Testis (tissue), 3 donors: ENCODE measurements around the gene ERH. TPM values are rescaled to one million over a fixed set of nuclear protein-coding genes. Genes with fewer than 3 reads are reported as not detected.

Experiments
- DNase-seq: peaks from one replicate; pipeline ENCODE4 v3.0.0-alpha.2; 2019
- H3K27ac ChIP-seq, 2 donors: fragments of 200-600 bp; sonication (generic); one replicate each; pipeline ENCODE4 v1.5.1; 2019
- H3K27me3 ChIP-seq: fragments of 200-600 bp; sonication (generic); one replicate; pipeline ENCODE4 v1.5.1; 2019
- H3K36me3 ChIP-seq: fragments of 200-600 bp; sonication (generic); one replicate; pipeline ENCODE4 v1.5.1; 2017; ENCODE audit warnings: low read depth; ENCODE audit errors: missing control alignments
- H3K4me1 ChIP-seq: fragments of 200-600 bp; sonication (generic); one replicate; pipeline ENCODE4 v1.5.1; 2019
- H3K4me3 ChIP-seq, 2 donors: fragments of 200-600 bp; sonication (generic); one replicate each; pipeline ENCODE4 v1.5.1; 2017 to 2019
- H3K9me3 ChIP-seq: fragments of 200-600 bp; sonication (generic); one replicate; pipeline ENCODE4 v1.5.1; 2017
- POLR2A ChIP-seq: fragments of 450-650 bp; IDR thresholded peaks from one replicate; pipeline ENCODE4 v1.6.1; 2017; ENCODE audit warnings: antibody characterized with exemption, mild to moderate bottlenecking, moderate library complexity
- WGBS, 2 donors: methylation state at CpG; one replicate each; pipeline ENCODE4 v1.1.5; 2018; 5-methylcytosine and 5-hydroxymethylcytosine counted together
- intact Hi-C: fragments of 100-400 bp; cut with DNase I; formaldehyde crosslinking; loops from one replicate; pipeline ENCODE4 v1.15.1; 2023; ENCODE audit warnings: low total_unique reads
- polyA plus RNA-seq: library from polyadenylated mRNA; stranded (reverse); fragments of 350-450 nt; fragmentation: Illumina TruSeq; extraction: RNeasy Lipid Tissue Mini Kit (QIAGEN cat#74804); gene quantifications from one replicate; pipeline ENCODE4 v1.2.3, GENCODE V29; 2014; ENCODE audit warnings: low read depth, low replicate concordance; ENCODE audit not compliant: insufficient read depth
- total RNA-seq, 2 donors: library from RNA; depleted of rRNA; stranded (reverse); fragments of >200 nt; gene quantifications; one replicate each; pipeline ENCODE4 v1.2.3, GENCODE V29; 2016
- TF ChIP-seq, protein P1 (sequence below), 3 experiments: fragments of 450-650 bp in 2 of 3; fragments of 200-600 bp in 1 of 3; sonication (generic) in 1 of 3; IDR thresholded peaks; one replicate each; pipeline ENCODE4 v1.5.1; 2016 to 2019; ENCODE audit warnings: antibody characterized with exemption in 3 of 3, mild to moderate bottlenecking in 2 of 3, moderate library complexity in 1 of 3

Gene ERH
- total and polyA plus RNA-seq, 3 donors from 2014 or later: 57.3 to 176 (median 74.5) TPM

DNA sequence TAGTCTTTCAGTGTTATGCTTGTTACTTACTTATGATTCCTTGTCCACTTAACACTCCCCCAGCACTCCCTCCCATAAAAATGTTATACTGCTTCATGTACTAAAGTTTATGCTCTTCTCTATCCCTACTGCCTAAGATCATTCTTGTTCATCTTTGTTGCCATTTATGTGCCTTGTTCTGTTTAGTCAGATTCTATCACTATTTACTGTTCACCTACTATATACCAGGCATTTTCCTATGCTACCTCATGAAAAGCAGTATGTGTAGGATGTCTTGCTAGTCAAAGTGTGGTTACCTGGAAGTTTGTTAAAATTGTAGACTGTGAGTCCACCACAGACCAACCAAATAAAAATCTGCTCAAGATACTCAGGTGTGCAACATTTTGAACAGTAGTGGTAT lies 23.9 kb downstream of the ERH start:
- DNase-seq: no peak
- Histone ChIP-seq H3K36me3 (no peaks in the 10 kb centered on the region), H3K27ac (no peak overlapping the region), H3K4me1 (no peaks in the 10 kb centered on the region), H3K9me3 (no peaks in the 10 kb centered on the region), H3K27me3 (no peaks in the 10 kb centered on the region), H3K4me3 (no peak overlapping the region)
- intact Hi-C loops: no loop called here
- TF ChIP-seq, protein P1, sequence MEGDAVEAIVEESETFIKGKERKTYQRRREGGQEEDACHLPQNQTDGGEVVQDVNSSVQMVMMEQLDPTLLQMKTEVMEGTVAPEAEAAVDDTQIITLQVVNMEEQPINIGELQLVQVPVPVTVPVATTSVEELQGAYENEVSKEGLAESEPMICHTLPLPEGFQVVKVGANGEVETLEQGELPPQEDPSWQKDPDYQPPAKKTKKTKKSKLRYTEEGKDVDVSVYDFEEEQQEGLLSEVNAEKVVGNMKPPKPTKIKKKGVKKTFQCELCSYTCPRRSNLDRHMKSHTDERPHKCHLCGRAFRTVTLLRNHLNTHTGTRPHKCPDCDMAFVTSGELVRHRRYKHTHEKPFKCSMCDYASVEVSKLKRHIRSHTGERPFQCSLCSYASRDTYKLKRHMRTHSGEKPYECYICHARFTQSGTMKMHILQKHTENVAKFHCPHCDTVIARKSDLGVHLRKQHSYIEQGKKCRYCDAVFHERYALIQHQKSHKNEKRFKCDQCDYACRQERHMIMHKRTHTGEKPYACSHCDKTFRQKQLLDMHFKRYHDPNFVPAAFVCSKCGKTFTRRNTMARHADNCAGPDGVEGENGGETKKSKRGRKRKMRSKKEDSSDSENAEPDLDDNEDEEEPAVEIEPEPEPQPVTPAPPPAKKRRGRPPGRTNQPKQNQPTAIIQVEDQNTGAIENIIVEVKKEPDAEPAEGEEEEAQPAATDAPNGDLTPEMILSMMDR (IDR thresholded peaks at IDR 0.05): no peak
- no peak for TF ChIP-seq POLR2A

GRCh38 chr14:69373104-69373503 lies 25.0 kb downstream of the ERH start:
- Histone ChIP-seq H3K36me3 (no peaks in the 10 kb centered on the region), H3K4me1 (no peaks in the 10 kb centered on the region), H3K9me3 (no peaks in the 10 kb centered on the region), H3K27ac (no peak overlapping the region), H3K27me3 (no peaks in the 10 kb centered on the region), H3K4me3 (no peak overlapping the region)
- TF ChIP-seq, protein P1 (IDR thresholded peaks at IDR 0.05): no peak
- no peak for TF ChIP-seq POLR2A
- 0 to 95% methylated on average over 1 of the region's 1 CpG for whole genome bisulfite sequencing, 2 donors
- DNase-seq: no peak
- intact Hi-C loops: no loop called here

GRCh38 chr14:69372146-69372545 lies 26.0 kb downstream of the ERH start:
- Histone ChIP-seq H3K36me3 (no peaks in the 10 kb centered on the region), H3K27ac (no peak overlapping the region)
- WGBS, 2 donors: 97 to 100% methylated on average over 3 of the region's 3 CpGs

GRCh38 chr14:69370061-69370460 lies 28.0 kb downstream of the ERH start:
- Histone ChIP-seq H3K36me3 (no peaks in the 10 kb centered on the region), H3K9me3 (no peaks in the 10 kb centered on the region), H3K27ac (no peak overlapping the region), H3K4me3 (no peak overlapping the region), H3K4me1 (no peaks in the 10 kb centered on the region), H3K27me3 (no peaks in the 10 kb centered on the region)
- TF ChIP-seq, protein P1 (IDR thresholded peaks at IDR 0.05): no peak
- TF ChIP-seq POLR2A: no peak
- intact Hi-C loops: no loop called here
- 75 to 76% methylated on average over 5 of the region's 5 CpGs for WGBS, 2 donors
- DNase-seq: no peak

More at GRCh38 chr14:69372146-69372545, 26.0 kb downstream of the ERH start:
- no peak overlapping the region for H3K4me3 ChIP-seq
- DNase-seq: no peak
- H3K4me1 ChIP-seq: no peaks in the 10 kb centered on the region
- TF ChIP-seq, protein P1 (IDR thresholded peaks at IDR 0.05): no peak
- TF ChIP-seq POLR2A: no peak
- no peaks in the 10 kb centered on the region for H3K9me3 ChIP-seq
- intact Hi-C loops: no loop called here
- no peaks in the 10 kb centered on the region for H3K27me3 ChIP-seq

GRCh38 chr14:69368381-69368780 lies 29.7 kb downstream of the ERH start:
- no peak overlapping the region for H3K4me3 ChIP-seq
- no peak for TF ChIP-seq POLR2A
- TF ChIP-seq, protein P1 (IDR thresholded peaks at IDR 0.05): no peak
- no peaks in the 10 kb centered on the region for H3K9me3 ChIP-seq
- H3K4me1 ChIP-seq: no peaks in the 10 kb centered on the region
- DNase-seq: no peak
- no peaks in the 10 kb centered on the region for H3K36me3 ChIP-seq
- 92 to 96% methylated on average over 1 of the region's 1 CpG for WGBS, 2 donors
- no peak overlapping the region for H3K27ac ChIP-seq
- no peaks in the 10 kb centered on the region for H3K27me3 ChIP-seq
- intact Hi-C loops: loop anchor here (10.0 kb wide), 1 partner anchor 124 kb away; no protein-coding TSS in a partner anchor
